ENCODE measurements around the gene FXR1.

Gene FXR1

DNA sequence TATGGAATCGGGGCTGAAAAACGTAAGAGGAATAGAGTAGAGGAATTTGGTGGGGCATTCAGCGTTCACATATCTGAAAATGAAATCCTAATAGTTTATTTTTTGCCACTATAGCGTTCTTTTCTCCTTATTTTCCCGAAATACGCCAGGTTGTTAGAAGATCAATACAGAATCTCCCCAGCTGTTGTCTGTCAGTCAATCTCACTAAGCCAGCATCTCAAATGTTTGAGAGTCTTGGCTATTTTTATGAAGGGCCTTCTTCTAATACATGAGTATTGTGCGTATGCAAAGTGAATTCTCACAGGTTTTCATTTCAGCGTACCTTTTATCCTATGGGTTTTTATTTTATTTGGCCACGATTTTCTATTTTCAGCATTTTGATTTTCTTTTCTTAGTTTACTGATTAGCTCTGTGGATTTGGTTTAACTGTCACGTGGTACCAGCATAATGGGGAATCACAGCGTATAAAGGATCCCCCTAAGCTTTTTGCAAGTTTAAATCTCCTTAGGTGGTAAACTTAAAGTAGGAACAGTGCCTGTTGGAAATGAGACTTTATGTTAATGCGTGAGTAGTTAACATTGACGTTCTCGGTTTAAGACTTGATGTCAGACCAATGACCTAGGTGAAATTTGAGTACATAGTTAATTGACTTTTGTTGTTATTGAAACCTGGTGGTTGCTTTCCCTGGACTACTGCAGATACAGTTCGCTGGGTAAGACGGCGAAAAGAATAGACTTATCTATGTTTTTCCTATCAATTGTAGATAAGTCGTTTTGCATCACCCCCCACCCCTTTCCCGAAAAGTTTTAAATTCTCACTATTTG lies 1.3 kb downstream of the FXR1 start:
- no peak for DNase-seq (ENCODE audit: low read depth)
- TF ChIP-seq, protein P1, sequence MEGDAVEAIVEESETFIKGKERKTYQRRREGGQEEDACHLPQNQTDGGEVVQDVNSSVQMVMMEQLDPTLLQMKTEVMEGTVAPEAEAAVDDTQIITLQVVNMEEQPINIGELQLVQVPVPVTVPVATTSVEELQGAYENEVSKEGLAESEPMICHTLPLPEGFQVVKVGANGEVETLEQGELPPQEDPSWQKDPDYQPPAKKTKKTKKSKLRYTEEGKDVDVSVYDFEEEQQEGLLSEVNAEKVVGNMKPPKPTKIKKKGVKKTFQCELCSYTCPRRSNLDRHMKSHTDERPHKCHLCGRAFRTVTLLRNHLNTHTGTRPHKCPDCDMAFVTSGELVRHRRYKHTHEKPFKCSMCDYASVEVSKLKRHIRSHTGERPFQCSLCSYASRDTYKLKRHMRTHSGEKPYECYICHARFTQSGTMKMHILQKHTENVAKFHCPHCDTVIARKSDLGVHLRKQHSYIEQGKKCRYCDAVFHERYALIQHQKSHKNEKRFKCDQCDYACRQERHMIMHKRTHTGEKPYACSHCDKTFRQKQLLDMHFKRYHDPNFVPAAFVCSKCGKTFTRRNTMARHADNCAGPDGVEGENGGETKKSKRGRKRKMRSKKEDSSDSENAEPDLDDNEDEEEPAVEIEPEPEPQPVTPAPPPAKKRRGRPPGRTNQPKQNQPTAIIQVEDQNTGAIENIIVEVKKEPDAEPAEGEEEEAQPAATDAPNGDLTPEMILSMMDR (IDR thresholded peaks at IDR 0.05; ENCODE audit: low read depth, low read length, missing control alignments) = no peak

DNA sequence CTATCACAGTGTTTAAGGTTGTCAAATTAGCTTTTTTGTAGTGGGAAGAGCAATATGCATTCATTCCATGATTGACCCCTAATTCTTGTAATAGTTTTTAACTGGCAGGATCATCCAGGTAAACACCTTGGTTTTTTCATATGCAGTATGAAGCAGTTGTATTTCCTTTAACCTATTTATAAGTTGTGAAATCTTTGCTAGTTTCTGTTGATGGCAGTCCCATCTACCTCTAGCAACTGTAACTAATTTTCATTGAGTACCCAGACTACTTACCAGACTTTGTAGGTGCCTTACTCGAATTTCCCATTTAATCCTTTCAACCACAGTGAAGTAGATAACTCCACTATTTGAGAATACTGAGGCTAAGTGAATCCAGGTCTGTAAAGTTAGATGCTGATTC lies 6.1 kb downstream of the FXR1 start:
- DNase-seq (ENCODE audit: low read depth) = no peak
- TF ChIP-seq, protein P1 (IDR thresholded peaks at IDR 0.05; ENCODE audit: low read depth, low read length, missing control alignments) = no peak
- no peak overlapping the region for H3K4me3 ChIP-seq (ENCODE audit: low read depth, low read length)

More for the DNA sequence above, 1.3 kb downstream of the FXR1 start:
- H3K4me3 ChIP-seq (ENCODE audit: low read depth, low read length) = peak overlapping the region; percentile 92

DNA sequence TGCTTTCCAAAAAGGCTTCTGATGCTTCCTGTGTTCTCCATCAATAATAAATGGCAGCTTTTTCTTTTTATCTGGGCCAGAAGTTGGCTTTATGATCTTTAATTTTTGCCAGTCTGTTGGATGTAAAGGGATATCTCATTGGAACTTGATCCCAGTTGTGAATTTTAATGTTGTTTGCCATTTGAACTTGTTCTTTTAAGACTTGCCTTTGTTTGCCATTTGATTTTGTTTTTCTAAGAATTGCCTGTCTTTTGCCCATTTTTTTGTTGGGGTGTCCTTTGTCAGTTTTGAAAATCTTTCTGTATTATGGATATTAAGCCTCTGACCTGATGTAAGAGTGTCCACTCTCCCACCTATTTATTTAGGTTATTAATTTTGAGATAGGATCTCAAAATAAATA lies 9.8 kb downstream of the FXR1 start:
- no peak overlapping the region for H3K4me3 ChIP-seq (ENCODE audit: low read depth, low read length)
- TF ChIP-seq, protein P1 (IDR thresholded peaks at IDR 0.05; ENCODE audit: low read depth, low read length, missing control alignments) = no peak
- no peak for DNase-seq (ENCODE audit: low read depth)

DNA sequence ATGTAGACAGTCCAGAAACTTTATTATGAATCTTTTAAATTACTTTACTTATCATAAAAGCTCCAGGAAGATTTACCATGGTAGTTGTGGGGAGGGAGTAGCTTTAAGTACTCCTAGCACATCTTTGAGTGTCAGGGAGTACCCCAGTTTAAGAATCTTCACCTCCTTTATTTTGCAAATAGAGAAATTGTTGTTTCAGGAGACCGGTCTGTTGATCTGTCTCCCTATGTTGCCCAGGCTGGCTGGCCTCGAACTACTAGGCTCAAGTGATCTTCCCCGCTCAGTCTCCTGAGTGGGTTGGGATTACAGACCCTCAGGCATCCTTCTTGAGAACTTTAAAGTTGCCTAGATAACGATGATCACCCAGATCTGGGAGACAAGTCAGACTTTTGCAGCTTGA lies 11.1 kb downstream of the FXR1 start:
- no peak overlapping the region for H3K4me3 ChIP-seq (ENCODE audit: low read depth, low read length)
- no peak for DNase-seq (ENCODE audit: low read depth)
- TF ChIP-seq, protein P1 (IDR thresholded peaks at IDR 0.05; ENCODE audit: low read depth, low read length, missing control alignments) = no peak

DNA sequence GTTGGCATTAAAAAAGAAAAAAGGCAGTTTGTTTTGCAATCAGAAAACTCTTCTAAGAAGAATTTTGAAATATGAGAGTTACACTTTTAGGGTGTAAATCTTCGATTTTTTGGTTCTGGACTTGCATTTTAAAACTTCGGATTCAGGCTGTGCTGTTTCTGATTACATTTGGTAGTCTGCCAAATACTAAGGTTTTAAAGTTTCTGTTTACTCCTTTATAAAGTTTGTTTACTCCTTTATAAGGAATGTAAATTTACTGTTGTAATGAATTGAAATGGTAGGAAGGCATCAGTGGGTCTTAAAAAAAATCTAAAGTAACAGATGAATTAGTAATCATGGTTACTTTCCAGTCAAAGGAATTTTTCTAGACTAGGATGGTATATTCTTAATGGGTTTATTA lies 14.1 kb downstream of the FXR1 start:
- TF ChIP-seq, protein P1 (IDR thresholded peaks at IDR 0.05; ENCODE audit: low read depth, low read length, missing control alignments) = no peak
- H3K4me3 ChIP-seq (ENCODE audit: low read depth, low read length) = no peak overlapping the region
- DNase-seq (ENCODE audit: low read depth) = no peak

DNA sequence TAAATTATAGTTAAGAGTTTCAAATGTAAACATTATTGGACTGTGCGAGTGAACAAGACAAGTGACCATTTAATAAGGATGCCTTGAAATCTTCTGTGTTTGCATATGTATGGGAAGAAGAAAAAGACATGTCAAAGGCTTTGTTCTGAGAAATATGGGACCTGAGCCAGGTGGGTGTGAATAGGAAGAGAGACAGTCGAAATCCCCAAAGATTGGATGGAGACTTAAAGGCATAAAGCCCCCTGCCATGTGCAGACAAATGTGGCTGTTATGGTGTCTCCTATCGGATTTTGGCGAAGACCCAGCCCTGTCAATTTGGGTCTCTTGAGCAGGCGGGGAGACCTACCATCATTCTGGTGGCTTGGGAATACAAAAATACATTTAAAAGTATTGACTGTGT lies 16.9 kb downstream of the FXR1 start:
- H3K4me3 ChIP-seq (ENCODE audit: low read depth, low read length) = no peak overlapping the region
- TF ChIP-seq, protein P1 (IDR thresholded peaks at IDR 0.05; ENCODE audit: low read depth, low read length, missing control alignments) = no peak
- DNase-seq (ENCODE audit: low read depth) = no peak

DNA sequence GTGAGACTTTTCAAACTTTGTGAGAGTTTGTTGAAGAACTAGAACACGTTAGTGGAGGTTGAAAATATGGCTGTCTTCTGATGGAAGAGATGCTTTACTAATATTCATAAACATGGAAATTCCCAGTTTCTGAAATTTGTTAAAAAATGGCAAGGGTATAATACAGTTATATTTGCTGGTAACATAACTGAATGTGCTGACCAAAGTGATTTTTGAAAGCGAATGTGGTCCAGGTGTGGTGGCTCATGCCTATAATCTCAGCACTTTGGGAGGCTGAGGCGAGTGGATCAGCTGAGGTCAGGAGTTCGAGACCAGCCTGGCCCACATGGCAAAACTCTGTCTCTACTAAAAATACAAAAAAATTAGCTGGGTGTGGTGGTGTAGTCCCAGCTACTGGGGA lies 18.1 kb downstream of the FXR1 start:
- no peak for DNase-seq (ENCODE audit: low read depth)
- no peak overlapping the region for H3K4me3 ChIP-seq (ENCODE audit: low read depth, low read length)
- TF ChIP-seq, protein P1 (IDR thresholded peaks at IDR 0.05; ENCODE audit: low read depth, low read length, missing control alignments) = no peak
